ENCODE results near the gene PRMT7. TPM values are rescaled to one million over a fixed set of nuclear protein-coding genes. Genes with fewer than 3 reads are reported as not detected.

PRMT7 gene
- polyA plus RNA-seq, 5 donors, result 50.9 to 66.9 (median 53.9) TPM

GRCh38 chr16:68362947-68363657, 52.3 kb downstream of the PRMT7 start:
- peak in 1 of 2 donors; percentile 28 for DNase-seq

- no peak for DNase-seq
Measured at GRCh38 chr16:68363658-68364521, 53.1 kb downstream of the PRMT7 start.

GRCh38 chr16:68364561-68364998, 53.8 kb downstream of the PRMT7 start:
- no peak for DNase-seq

GRCh38 chr16:68365167-68365817, 54.5 kb downstream of the PRMT7 start:
- DNase-seq, result no peak

- no peak for DNase-seq
Measured at GRCh38 chr16:68366062-68366461, 55.2 kb downstream of the PRMT7 start.

GRCh38 chr16:68367030-68367429, 56.2 kb downstream of the PRMT7 start:
- DNase-seq, result no peak

GRCh38 chr16:68367440-68367839, 56.6 kb downstream of the PRMT7 start:
- no peak for DNase-seq

- DNase-seq, result no peak
Measured at GRCh38 chr16:68367891-68368290, 57.1 kb downstream of the PRMT7 start.

- DNase-seq, result no peak
Measured at GRCh38 chr16:68368301-68368888, 57.6 kb downstream of the PRMT7 start.

- no peak for DNase-seq
Measured at GRCh38 chr16:68369168-68369567, 58.3 kb downstream of the PRMT7 start.

- no peak for DNase-seq
Measured at GRCh38 chr16:68369697-68370580, 59.1 kb downstream of the PRMT7 start.

- no peak for DNase-seq
Measured at GRCh38 chr16:68370581-68371275, 59.9 kb downstream of the PRMT7 start.

GRCh38 chr16:68371276-68371651, 60.4 kb downstream of the PRMT7 start:
- no peak for DNase-seq

GRCh38 chr16:68371706-68372380, 61.0 kb downstream of the PRMT7 start:
- DNase-seq, result no peak

GRCh38 chr16:68372381-68372720, 61.5 kb downstream of the PRMT7 start:
- DNase-seq, result no peak

GRCh38 chr16:68372806-68373205, 62.0 kb downstream of the PRMT7 start:
- no peak for DNase-seq

- DNase-seq, result no peak
Measured at GRCh38 chr16:68373528-68374245, 62.9 kb downstream of the PRMT7 start.

GRCh38 chr16:68374246-68374805, 63.5 kb downstream of the PRMT7 start:
- no peak for DNase-seq
